HCEC 1CT (cell line): Measurements from ENCODE around the gene OGFOD3.
"Not testable (repeated sequence)": the region's sequence is repeated elsewhere in the genome, so short reads cannot be mapped to it uniquely, and the experiment has no call there.

ENCODE experiments used
- DNase-seq: peaks from one replicate; pipeline ENCODE4 v3.0.0-alpha.2; 2017

OGFOD3 gene

DNA sequence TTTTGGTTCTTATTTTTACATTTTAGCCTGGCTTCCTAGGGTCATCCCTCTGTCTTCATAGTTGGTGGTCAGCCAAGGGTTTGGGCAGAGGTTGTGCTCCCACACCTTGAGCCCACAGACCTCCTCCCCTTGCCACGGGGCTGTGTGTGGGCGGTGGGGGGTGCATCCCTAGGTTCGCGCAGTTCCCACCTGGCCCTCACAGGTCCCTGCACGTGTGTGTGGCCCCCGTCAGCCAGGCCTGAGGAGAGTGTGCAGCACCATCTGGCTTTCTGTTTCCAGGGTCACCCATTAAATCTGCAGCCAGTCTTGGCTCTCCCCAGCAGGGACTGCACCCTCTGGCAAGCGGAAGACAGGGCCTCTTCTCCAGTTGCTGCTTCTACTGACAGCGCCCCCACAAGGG is 13.6 kb upstream of the OGFOD3 start:
- DNase-seq = no peak

DNA sequence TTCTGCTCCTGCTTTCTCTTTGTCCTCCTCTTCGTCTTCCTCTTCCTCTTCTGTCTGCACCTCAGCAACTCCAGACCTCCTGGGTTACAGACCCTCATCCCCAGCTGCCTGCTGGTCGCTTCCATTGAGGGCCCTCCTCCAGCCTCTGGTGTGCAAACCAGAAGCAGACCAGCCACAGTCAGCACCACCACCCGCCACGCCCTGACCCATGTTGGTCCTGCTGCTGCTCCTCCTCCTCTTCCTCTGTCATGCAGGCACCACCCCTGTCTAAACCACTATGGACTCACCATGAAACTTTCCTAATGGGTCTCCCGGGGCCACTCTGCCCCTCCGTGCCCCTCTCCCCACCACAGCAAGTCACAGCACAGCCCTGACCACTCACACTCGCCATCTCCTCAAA is 11.4 kb upstream of the OGFOD3 start:
- DNase-seq = no peak

- no peak for DNase-seq
These were observed 10.2 kb upstream of the OGFOD3 start for GRCh38 chr17:82428546-82428945.

DNA sequence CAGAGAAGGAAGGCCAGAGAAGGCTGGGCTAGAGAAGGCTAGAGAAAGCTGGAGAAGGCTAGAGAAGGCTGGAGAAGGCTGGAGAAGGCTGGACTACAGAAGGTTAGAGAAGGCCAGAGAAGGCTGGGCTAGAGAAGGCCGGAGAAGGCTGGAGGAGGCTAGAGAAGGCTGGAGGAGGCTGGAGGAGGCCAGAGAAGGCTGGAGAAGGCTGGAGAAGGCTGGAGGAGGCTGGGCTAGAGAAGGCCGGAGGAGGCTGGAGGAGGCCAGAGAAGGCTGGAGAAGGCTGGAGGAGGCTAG is 6.4 kb upstream of the OGFOD3 start:
- DNase-seq = no peak

DNA sequence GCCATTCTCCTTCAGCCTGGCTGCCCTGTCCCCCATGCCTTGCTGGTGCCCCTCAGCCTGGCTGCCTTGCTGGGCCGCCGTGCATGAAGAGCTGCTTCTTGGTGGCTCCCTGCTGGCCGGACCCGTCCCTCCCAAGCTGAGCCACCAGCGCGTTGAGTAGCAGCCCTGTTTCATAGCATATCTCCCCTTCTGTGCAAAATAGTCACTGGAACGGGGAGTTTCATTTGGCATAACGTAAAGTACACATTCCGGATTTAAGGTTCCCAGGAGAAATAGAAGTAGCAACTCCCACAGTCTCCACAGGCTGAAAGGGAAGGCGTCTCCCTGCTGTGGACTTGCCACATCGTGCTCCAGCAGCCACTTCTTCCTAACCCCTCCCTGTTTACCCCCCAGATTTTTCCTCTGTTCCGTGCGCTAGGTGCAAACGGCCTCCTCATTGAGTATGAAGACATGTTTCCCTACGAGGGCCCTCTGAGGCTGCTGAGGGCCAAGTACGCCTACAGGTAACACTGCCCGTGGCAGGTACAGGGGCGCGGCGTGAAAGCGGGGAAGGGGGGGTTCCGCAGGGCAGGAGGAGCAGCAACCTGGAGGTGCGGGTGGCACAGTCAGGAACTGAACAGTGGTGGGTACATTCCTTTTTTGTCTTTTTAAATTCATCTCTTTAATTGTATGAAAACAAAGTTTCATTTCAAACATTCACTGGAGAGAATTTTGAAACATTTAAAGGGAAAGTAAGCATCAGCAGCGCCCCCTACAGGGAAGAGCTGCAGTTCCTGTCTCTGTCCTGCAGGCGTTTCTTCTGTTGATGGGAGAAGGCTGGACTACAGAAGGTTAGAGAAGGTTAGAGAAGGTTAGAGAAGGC is 5.8 kb upstream of the OGFOD3 start:
- DNase-seq = peak; percentile 40

DNA sequence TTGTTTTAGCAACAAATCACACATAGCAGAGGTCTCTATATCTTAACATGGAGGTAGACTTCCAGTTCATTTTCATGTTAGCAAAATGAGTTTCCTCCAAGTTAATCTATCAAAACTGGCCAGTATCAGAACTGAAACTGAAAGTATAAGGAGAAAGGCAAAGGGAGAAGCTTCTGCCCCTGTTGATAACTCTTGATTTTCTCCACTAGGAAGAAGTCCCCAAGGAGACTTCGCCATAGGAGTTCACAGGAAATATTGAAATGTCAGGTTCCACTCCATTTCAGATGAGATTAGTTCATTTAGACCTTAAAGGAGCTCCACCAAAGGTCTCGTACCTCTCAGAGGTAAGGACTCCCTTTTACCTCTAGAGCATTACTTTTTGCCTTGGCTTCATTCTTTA is 1.2 kb upstream of the OGFOD3 start:
- DNase-seq = no peak

DNA sequence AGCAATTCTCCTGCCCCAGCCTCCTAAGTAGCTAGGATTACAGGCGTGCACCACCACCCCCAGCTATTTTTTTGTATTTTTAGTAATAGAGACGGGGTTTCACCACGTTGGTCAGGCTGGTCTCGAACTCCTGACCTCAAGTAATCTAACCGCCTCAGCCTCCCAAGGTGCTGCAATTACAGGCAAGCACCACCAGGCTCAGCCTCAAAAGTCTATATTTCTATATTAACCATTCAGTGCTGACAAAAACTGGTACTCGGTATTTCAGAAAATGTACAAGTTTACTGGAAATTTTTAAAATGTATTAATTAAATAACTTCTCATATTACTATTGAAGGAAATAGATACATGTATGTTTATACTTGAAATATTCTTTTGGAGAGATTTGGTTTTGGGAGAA is 1.6 kb downstream of the OGFOD3 start:
- DNase-seq = no peak

- no peak for DNase-seq
These were observed 2.1 kb downstream of the OGFOD3 start for GRCh38 chr17:82416264-82416663.

- no peak for DNase-seq
These were observed 2.6 kb downstream of the OGFOD3 start for GRCh38 chr17:82415786-82416185.

DNA sequence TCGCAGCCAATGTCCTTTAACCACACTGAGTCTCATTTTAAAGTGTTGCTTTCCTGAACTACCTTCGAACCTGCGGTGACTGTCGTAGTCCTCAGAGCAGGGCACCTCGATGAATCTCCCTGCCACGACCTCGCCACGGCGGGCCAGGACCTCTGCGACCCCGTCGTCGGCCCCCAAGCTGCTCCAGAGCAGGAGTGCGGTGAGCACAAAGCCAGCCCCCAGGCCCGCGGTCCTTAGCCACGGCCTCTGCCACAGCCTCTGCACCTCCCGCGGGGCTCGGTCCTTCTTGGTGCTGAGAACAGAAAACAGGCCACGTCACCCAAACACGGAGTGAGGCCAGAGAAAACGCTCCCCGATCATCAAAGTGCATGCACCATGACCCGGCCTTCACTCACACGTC is 3.0 kb downstream of the OGFOD3 start:
- no peak for DNase-seq

- peak; percentile 14 for DNase-seq
These were observed 3.7 kb downstream of the OGFOD3 start for GRCh38 chr17:82414548-82415281.

- no peak for DNase-seq
These were observed 5.6 kb downstream of the OGFOD3 start for GRCh38 chr17:82412535-82413520.

GRCh38 chr17:82412081-82412480 is 6.3 kb downstream of the OGFOD3 start:
- not testable (repeated sequence) for DNase-seq

DNA sequence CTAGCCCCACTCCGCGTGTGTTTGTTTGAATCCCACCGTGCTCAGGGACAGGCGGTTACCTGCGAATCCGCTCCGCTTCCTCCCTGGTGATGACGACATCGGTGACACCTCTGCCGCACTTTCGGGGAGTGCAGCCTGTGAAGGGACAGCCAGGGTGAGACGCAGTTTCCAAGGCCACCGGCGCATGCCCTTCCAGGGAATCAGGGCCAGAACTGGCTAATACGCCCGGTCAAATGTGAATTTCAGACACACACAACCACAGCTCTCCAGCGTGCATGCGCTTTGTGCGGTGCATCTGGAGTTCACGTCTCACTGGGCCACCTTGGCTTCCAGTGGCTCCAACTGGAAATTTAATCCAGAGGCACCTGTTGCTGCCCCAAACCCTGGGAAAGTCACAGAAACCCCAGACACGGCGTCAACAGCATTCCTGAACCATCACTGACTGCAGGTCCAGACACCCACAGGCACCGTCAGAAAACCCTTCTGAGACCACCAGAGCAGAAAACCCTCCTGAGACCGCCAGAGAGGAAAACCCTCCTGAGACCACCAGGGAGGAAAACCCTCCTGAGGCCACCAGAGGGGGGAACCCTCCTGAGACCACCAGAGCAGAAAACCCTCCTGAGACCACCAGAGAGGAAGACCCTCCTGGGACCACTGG is 6.9 kb downstream of the OGFOD3 start:
- DNase-seq = no peak

DNA sequence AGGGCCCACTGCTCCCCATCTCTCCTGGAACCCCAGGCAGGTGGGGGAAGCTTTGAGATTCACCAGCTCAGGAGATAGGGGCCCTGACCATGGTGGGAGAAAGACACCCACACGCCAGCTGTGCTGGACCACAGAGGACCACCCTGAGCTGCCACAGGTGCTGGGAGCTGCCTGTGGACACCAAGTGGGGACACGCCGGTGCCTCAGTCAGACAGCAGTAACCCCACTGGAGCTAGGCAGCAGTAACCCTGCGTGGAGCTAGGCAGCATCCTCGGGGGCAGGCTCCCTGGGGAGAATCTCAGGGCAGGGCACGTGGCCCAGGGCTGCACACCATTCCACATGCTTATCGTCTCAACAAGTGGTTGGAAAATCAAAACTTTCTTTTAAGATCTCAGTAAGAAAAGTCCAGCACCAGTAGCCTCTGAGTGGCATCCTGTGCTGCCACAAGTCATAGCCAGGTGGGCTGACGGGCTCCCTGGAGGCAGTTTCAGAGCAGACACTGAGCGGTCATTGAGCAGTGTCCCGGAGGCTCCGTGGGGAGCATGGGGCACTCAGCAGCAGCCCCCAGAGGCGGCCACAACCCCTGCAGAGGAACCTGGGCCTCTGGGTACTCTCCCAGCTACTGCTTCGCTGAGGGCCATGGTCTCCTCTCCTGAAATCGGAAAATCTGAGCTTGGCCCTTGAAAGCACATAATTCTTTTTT is 8.2 kb downstream of the OGFOD3 start:
- no peak for DNase-seq

DNA sequence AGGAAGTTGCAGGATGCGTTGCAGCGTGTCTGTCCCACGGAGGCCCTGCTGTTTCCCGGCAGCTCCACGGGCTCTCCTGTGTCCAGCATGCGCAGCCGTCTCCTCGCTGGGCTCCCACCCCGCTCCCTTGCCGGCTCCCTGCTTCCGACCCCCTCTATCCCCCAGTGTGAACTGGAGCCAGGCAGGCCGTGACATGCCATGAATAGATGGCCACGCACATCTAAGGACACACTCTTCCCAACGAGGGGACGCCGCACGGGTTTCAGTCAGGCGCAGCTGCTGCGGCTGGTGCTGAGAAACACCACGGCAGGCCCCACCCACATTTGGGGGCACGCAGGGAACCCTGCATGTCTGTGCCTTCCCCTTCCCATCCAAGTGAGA is 9.5 kb downstream of the OGFOD3 start:
- DNase-seq = no peak

DNA sequence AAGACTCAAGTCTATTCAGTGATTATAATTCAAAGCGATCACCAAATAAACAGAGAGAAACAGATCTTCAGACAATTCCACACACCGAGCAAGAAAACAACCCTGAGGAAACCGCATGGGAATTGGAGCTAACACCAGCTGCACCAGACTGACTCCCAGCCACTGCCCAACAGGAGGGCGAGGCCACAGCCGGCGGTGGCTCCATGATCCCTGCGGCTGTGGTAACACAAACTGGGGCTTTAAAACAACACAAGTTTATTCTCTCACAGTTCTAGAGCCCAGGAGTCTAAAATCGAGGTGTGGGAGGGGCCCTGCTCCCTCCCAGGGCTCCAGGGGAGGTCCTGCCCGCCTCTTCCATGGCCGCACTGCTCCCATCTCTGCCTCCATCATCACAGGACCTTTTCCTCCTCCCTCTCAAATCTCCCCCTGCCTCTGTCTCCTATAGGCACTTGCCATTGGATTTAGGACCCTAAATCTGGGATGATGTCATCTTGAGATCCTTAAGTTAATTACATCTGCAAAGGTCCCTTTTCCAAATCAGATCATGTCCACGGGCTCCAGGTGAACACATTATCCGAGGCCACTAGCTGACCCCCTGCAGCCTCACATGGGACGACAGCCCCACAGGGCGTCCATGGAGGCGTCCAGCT is 10.0 kb downstream of the OGFOD3 start:
- DNase-seq = no peak

- no peak for DNase-seq
These were observed 11.1 kb downstream of the OGFOD3 start for GRCh38 chr17:82407255-82407654.

GRCh38 chr17:82406131-82406671 is 12.2 kb downstream of the OGFOD3 start:
- DNase-seq = no peak

DNA sequence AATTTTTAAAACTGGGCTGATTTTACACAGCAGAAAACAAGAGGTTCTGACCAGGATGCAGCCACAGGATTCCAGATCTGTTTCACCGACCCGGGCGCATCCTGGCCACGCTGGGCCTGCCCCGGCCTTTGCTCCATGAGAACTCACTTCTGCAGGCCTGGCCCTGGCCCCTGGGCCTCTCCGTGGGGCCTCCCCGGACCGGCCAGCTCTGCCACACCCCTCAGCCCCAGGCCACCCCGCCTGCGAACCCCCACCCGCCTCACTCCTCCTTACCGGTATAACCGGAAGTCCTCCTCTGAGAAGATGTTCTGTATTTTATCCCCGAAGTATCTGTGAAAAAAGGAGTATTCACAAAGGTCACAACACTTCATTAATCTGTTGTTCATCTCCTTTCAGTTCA is 13.3 kb downstream of the OGFOD3 start:
- no peak for DNase-seq
